AG10803 (cell line): ENCODE measurements around the gene KRTAP17-1.
A peak's percentile ranks its signal among the peaks of the same experiment; 100 is the strongest.

Source experiments
- DNase-seq: peaks from one replicate; pipeline ENCODE4 v3.0.0; 2010; ENCODE audit warnings: low read depth
- H3K4me3 ChIP-seq: 2 replicates; pipeline ENCODE4 v1.5.1; 2011; ENCODE audit warnings: mild to moderate bottlenecking, low read length, control low read depth
- TF ChIP-seq, protein P1 (sequence below): conservative IDR thresholded peaks from 2 replicates; pipeline ENCODE4 v1.5.1; 2011; ENCODE audit warnings: mild to moderate bottlenecking, low read length, control low read depth, inconsistent platforms

Gene KRTAP17-1

DNA sequence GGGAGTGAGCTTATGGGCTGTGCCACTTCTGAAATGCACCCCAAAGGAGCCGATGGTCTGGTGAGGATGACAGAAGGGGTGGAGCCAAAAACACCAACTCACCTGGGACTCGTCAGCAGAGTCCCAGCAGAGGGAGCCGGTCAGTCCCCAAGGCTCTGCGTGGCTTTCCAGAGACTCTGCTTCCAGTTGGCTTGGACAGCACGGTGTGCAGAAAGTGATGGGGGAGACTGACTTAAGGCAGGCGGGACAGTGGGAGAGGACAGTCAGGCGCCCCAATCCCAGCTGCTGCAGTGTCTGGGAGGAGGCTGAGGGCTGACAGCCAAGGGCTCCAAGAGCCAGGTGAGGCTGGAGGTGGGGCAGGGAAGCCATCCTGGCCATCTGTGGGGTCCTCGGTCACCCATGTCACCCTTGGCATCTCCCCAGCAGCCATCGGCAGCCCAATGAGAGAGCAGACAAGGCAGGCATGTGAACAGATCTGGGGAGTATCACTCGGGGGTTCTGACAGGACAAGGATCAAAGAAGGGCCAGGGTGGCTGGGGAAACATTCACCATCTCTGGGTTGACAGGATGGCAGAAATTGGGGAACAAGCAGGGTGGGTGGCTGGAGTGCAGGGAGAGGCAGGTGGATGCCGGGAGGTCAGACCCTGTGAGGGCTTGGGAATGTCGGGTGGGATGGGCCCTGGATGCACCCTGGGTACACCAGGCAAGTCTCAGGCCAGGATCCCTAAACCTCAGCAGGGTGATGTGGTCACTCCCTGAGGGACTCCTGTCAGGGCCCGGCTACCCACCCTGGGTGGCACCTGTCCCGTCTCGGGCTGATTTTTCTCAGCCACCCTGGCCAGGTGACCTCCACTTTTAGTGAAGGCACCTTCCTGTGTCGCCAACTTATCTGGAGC, 8.9 kb upstream of the KRTAP17-1 start:
- DNase-seq: no peak
- TF ChIP-seq, protein P1, sequence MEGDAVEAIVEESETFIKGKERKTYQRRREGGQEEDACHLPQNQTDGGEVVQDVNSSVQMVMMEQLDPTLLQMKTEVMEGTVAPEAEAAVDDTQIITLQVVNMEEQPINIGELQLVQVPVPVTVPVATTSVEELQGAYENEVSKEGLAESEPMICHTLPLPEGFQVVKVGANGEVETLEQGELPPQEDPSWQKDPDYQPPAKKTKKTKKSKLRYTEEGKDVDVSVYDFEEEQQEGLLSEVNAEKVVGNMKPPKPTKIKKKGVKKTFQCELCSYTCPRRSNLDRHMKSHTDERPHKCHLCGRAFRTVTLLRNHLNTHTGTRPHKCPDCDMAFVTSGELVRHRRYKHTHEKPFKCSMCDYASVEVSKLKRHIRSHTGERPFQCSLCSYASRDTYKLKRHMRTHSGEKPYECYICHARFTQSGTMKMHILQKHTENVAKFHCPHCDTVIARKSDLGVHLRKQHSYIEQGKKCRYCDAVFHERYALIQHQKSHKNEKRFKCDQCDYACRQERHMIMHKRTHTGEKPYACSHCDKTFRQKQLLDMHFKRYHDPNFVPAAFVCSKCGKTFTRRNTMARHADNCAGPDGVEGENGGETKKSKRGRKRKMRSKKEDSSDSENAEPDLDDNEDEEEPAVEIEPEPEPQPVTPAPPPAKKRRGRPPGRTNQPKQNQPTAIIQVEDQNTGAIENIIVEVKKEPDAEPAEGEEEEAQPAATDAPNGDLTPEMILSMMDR: no peak
- H3K4me3 ChIP-seq: no peak overlapping the region

DNA sequence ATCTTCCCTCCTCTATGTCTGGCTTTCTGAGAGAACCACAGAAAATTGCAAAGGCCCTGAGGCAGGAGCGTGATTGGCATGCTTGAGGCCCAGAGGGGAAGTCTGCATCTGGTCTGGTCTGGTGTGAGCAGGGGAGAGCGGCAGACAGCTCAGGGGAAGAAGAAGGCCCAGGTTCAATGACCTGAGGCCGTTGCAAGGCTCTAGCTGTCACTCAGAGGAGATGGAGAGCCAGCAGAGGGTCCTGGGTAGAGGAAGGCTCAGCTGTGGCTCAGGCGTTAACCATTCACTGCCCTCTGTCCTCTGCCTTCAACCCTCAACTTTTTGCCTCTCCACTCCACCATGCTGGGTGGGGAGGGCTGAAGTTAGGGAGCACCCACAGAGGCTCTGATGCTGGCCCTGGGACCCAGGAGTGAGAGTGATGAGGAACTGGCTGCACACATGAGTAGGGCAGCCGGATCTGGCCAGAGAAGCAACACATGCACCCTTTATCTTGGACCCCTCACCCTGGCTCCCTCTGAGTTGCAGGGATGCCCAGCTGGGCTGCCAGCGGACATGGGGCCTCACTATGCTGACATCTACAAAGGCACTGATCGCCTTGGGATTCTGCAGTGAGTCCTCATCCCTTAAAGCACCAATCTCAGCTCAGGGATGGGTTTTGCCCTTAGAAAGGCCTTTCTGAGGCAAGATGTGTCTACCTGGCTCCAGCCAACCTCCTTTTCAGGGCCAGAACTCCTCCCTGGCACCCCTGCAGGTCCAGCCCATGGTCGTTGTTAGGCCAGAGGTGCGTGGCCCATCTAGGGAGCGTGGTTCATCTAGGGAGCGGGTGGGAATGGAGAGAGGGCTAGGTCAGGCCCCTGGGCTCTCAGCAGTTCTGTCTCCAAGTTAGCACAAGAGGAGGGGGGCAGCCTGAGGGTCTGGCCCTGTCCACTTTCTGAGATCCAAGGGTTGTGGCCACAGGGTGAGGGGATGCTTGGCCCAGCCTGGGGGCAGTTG, 7.7 kb upstream of the KRTAP17-1 start:
- DNase-seq: no peak
- TF ChIP-seq, protein P1: no peak
- no peak overlapping the region for H3K4me3 ChIP-seq

DNA sequence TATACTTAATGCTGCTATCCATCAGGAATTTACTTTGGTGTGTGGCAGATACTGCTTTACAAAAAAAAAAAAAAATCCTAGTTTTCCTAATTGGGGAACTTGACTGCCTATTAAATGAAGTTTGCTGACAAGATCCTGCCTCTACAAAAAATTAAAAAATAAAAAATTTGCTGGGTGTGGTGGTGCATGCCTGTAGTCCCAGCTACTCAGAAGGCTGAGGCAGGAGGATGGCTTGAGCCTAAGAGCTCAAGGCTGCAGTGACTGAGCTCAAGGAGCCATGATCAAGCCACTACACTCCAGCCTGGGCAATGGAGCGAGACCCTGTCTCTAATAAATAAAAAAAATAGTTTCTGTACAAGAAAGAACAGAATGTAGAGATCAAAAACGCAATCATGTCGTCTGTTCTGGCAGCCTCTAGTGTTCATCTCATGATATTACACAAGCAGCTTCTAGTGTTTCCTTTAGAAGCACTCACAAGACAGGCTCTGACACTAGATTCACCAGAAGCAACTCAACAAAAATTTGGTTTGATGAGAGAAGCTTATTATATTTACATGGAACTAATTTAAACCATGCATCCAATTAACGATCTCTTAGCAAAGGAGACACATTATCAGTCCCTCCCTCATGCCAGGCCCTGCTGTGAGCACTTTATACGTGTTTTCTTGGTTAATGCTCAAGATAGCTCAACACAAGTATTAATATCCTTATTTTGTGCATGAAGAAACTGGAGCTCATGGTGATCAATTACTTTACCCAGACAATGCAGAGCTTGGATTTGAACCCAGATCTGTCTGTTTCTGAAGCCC, 6.8 kb upstream of the KRTAP17-1 start:
- TF ChIP-seq, protein P1: peak; percentile 97
- peak; percentile 76 for DNase-seq
- no peak overlapping the region for H3K4me3 ChIP-seq

DNA sequence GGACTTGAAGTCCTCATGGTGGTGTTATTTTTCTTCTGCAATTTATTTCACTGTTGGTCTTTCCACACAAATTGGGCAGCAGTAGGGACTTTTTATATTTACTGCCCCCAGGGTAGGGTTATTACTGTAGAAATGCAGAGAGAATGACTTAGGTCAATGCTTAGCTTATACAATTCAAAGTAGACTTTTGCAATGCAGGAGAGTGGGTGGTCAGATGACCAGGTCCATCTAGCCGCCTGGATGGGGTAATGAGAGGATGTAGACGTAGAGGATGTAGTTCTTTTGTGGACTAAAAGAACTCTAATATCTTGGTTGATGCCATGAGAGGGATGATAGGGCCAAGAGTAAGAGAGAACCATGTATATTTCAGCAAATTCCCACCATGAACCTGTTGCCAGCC, 2.7 kb upstream of the KRTAP17-1 start:
- no peak for DNase-seq
- TF ChIP-seq, protein P1: no peak

DNA sequence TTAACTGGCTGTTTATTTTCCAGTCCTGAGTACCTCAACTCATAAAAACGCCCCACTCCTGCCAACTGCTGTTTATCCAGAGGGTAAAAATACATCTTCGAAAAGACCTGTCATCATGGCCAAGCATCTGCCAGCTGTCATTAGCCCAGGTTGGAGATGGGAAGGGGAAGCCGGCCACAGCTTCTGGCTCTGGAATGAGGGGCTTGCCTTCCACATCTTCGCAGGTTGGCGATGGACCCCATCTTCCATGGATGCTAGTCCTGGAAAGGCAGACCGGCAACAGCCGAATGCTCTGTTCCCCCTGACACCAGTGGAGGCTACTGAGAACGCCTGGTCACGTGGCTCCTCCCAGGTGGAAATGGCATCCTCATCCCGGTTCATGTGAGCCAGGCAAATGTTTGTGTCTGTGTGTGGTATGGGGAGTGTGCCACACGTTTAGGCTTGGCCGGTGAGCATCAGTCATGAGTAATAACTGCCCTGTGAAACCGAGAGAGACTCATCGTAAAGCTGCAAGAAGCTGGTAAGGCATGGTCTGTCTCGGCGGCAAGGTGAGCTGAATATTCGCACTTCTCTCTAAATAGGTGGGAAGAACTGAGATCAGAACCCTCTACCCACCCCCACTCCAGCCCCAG, 420 bp upstream of the KRTAP17-1 start:
- no peak overlapping the region for H3K4me3 ChIP-seq
- TF ChIP-seq, protein P1: no peak
- no peak for DNase-seq

More for the DNA sequence above, 2.7 kb upstream of the KRTAP17-1 start:
- no peak overlapping the region for H3K4me3 ChIP-seq

DNA sequence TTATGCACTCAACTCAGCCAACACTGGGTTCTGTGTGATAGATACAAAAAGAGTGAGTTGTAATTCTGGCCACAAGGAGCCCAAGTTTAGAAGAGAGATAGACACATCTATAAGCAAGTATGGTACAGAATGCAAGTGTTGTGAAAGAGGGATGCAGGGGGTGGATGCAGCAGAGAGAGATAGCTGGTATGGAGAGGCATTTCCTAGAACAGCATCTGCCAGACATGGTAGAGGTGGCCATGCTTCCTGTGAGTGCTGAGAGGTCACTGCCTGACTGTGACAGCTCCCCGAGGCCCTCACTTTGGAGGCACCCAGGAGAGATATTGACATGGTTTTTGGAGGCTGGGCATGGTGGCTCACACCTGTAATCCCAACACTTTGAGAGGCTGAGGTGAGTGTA, 4.4 kb downstream of the KRTAP17-1 start:
- H3K4me3 ChIP-seq: no peak overlapping the region
- DNase-seq: no peak
- TF ChIP-seq, protein P1: no peak
